SK-N-SH (cell line): ENCODE measurements around the gene MRC1. TPM values are rescaled to one million over a fixed set of nuclear protein-coding genes. Genes with fewer than 3 reads are reported as not detected.

Source experiments
- CTCF ChIA-PET: fragments of 300-600, 350-600 bp; formaldehyde crosslinking; extraction: SDS; loops from one replicate; lab custom pipeline; 2021; lab: Yijun Ruan, JAX
- POLR2A ChIA-PET: fragments of 350-600 bp; sonication (Branson Sonifier 250); formaldehyde crosslinking; extraction: SDS; loops from one replicate; lab custom pipeline; 2020; ENCODE audit warnings: antibody characterized with exemption, inconsistent platforms; lab: Yijun Ruan, JAX
- DNase-seq: peaks from one replicate; pipeline ENCODE4 v3.0.0; 2012
- H2AFZ ChIP-seq: fragments of 200-600 bp; sonication (generic); 2 replicates; pipeline ENCODE4 v1.8.1; 2016; ENCODE audit warnings: antibody characterized with exemption, mild to moderate bottlenecking, low read depth
- H3F3A ChIP-seq: fragments of 200-600 bp; sonication (generic); replicated peaks from 2 replicates; pipeline ENCODE3; 2016; ENCODE audit warnings: antibody characterized with exemption, mild to moderate bottlenecking; ENCODE audit not compliant: insufficient read depth
- H3K27ac ChIP-seq, 2 experiments: fragments of 200-500 bp in 1 of 2; fragments of 200-600 bp in 1 of 2; sonication (Bioruptor generic) in 1 of 2; sonication (generic), shearing (Covaris generic) in 1 of 2; 2 replicates each; pipeline versions ENCODE4 v1.5.1 to v1.6.1; 2014 to 2016; ENCODE audit warnings: low read depth in 2 of 2, inconsistent platforms in 1 of 2, low read length in 1 of 2, mild to moderate bottlenecking in 1 of 2, mixed read lengths in 1 of 2
- H3K27me3 ChIP-seq: fragments of 200-600 bp; sonication (generic), shearing (Covaris generic); 2 replicates; pipeline ENCODE4 v1.6.1; 2016; ENCODE audit warnings: mixed run types; ENCODE audit not compliant: insufficient read depth
- H3K36me3 ChIP-seq, 2 experiments: fragments of 200-500 bp in 1 of 2; fragments of 200-600 bp in 1 of 2; sonication (Bioruptor generic) in 1 of 2; sonication (generic) in 1 of 2; replicated peaks in 1 of 2; 2 replicates each; pipeline versions ENCODE3 to v1.5.1; 2014 to 2016; ENCODE audit warnings: low read length in 1 of 2, mild to moderate bottlenecking in 1 of 2; ENCODE audit not compliant: insufficient read depth in 2 of 2, control insufficient read depth in 1 of 2
- H3K4me1 ChIP-seq, 2 experiments: fragments of 200-500 bp in 1 of 2; fragments of 200-600 bp in 1 of 2; sonication (Bioruptor generic) in 1 of 2; sonication (generic), shearing (Covaris generic) in 1 of 2; 2 replicates each; pipeline versions ENCODE4 v1.5.1 to v1.6.1; 2014 to 2016; ENCODE audit warnings: low read depth in 1 of 2, low read length in 1 of 2, mixed run types in 1 of 2; ENCODE audit not compliant: insufficient read depth in 2 of 2, control insufficient read depth in 1 of 2
- H3K4me2 ChIP-seq: fragments of 200-600 bp; sonication (generic), shearing (Covaris generic); 2 replicates; pipeline ENCODE4 v1.6.1; 2017; ENCODE audit warnings: mixed run types
- H3K4me3 ChIP-seq, 2 experiments: fragments of 200-500 bp in 1 of 2; fragments of 200-600 bp in 1 of 2; sonication (Bioruptor generic) in 1 of 2; sonication (generic), shearing (Covaris generic) in 1 of 2; 2 replicates each; pipeline versions ENCODE4 v1.5.1 to v1.8.1; 2014 to 2016; ENCODE audit warnings: low read depth in 2 of 2, inconsistent platforms in 1 of 2, low read length in 1 of 2, mild to moderate bottlenecking in 1 of 2, mixed read lengths in 1 of 2, moderate library complexity in 1 of 2
- H3K79me2 ChIP-seq: fragments of 200-600 bp; sonication (generic); 2 replicates; pipeline ENCODE4 v1.8.1; 2017; ENCODE audit warnings: mild to moderate bottlenecking; ENCODE audit not compliant: insufficient read depth
- H3K9ac ChIP-seq: fragments of 200-600 bp; sonication (generic); 2 replicates; pipeline ENCODE4 v1.6.1; 2017; ENCODE audit warnings: mixed run types
- H3K9me2 ChIP-seq: fragments of 200-600 bp; sonication (generic); 2 replicates; pipeline ENCODE4 v1.6.1; 2017; ENCODE audit warnings: mixed run types
- H3K9me3 ChIP-seq: fragments of 200-600 bp; sonication (generic); 2 replicates; pipeline ENCODE4 v1.6.1; 2017; ENCODE audit warnings: mixed run types, mild to moderate bottlenecking, moderate library complexity
- H4K20me1 ChIP-seq: fragments of 200-600 bp; sonication (generic); 2 replicates; pipeline ENCODE4 v1.6.1; 2017; ENCODE audit warnings: mild to moderate bottlenecking, mixed run types; ENCODE audit not compliant: insufficient read depth
- CHD2 ChIP-seq: fragments of 150-350 bp; IDR thresholded peaks from 2 replicates; pipeline ENCODE4 v1.6.1; 2018; ENCODE audit warnings: low read length; ENCODE audit not compliant: partially characterized antibody
- EP300 ChIP-seq, 2 experiments: IDR thresholded peaks; 2 replicates each; pipeline versions ENCODE4 v1.4.0 to v1.6.1; 2012; ENCODE audit warnings: borderline replicate concordance in 1 of 2, low read depth in 1 of 2, low read length in 1 of 2
- EZH2phosphoT487 ChIP-seq: fragments of 200-600 bp; sonication (generic); IDR thresholded peaks from 2 replicates; pipeline ENCODE4 v1.6.1; 2017; ENCODE audit warnings: low read depth, mixed run types, mild to moderate bottlenecking, antibody characterized with exemption, moderate library complexity, borderline replicate concordance
- GABPA ChIP-seq: IDR thresholded peaks from 2 replicates; pipeline ENCODE4 v1.4.0; 2012; ENCODE audit warnings: low read depth, mild to moderate bottlenecking
- GATA2 ChIP-seq: sonication (generic); formaldehyde crosslinking; IDR thresholded peaks from 2 replicates; pipeline ENCODE4 v1.5.0; 2020; ENCODE audit warnings: mild to moderate bottlenecking, missing genetic modification reagents
- NRF1 ChIP-seq: IDR thresholded peaks from 2 replicates; pipeline ENCODE4 v1.6.1; 2012; ENCODE audit warnings: low read depth, mild to moderate bottlenecking, low read length
- RAD21 ChIP-seq: IDR thresholded peaks from 2 replicates; pipeline ENCODE4 v1.6.1; 2012; ENCODE audit warnings: mild to moderate bottlenecking, low read length
- RCOR1 ChIP-seq: fragments of 150-350 bp; IDR thresholded peaks from 2 replicates; pipeline ENCODE4 v1.6.1; 2017; ENCODE audit warnings: antibody characterized with exemption, low read length
- REST ChIP-seq: IDR thresholded peaks from 2 replicates; pipeline ENCODE4 v1.6.1; 2012; ENCODE audit warnings: mild to moderate bottlenecking, low read depth, low read length, moderate library complexity
- RFX5 ChIP-seq: IDR thresholded peaks from 2 replicates; pipeline ENCODE4 v1.6.1; 2012; ENCODE audit warnings: mild to moderate bottlenecking, improper control_type of control experiment, low read length
- SIN3A ChIP-seq: IDR thresholded peaks from 2 replicates; pipeline ENCODE4 v1.6.1; 2012; ENCODE audit warnings: low read depth, mild to moderate bottlenecking, low read length, moderate library complexity, borderline replicate concordance
- SMC3 ChIP-seq: IDR thresholded peaks from 2 replicates; pipeline ENCODE4 v1.6.1; 2012; ENCODE audit warnings: low read depth, low read length, improper control_type of control experiment
- USF2 ChIP-seq: fragments of 150-350 bp; IDR thresholded peaks from 2 replicates; pipeline ENCODE4 v1.6.1; 2017; ENCODE audit warnings: antibody characterized with exemption, low read length, low read depth, borderline replicate concordance
- WGBS: methylation state at CpG from one replicate; pipeline ENCODE4 v1.1.6; 2017; ENCODE audit warnings: low lambda C conversion rate; 5-methylcytosine and 5-hydroxymethylcytosine counted together
- polyA plus RNA-seq, 3 experiments: library from polyadenylated mRNA; depleted of rRNA; stranded (reverse); fragments of >200 nt; gene quantifications; 2 replicates each; pipeline ENCODE4 v1.2.3, GENCODE V29; 2012
- TF ChIP-seq, protein P1 (sequence below): fragments of 200-600 bp; sonication (generic); IDR thresholded peaks from 2 replicates; pipeline ENCODE4 v1.6.1; 2017; ENCODE audit warnings: antibody characterized with exemption, mild to moderate bottlenecking, moderate library complexity

The MRC1 gene
- polyA plus RNA-seq, 1 of the 3 experiments (the other 2 are of a cell fraction) = not detected

GRCh38 chr10:17871036-17871435 lies 61.9 kb downstream of the MRC1 start (continued):
- no peak for TF ChIP-seq USF2
- TF ChIP-seq RCOR1 = no peak
- TF ChIP-seq, all 33 proteins: peak for 0

DNA sequence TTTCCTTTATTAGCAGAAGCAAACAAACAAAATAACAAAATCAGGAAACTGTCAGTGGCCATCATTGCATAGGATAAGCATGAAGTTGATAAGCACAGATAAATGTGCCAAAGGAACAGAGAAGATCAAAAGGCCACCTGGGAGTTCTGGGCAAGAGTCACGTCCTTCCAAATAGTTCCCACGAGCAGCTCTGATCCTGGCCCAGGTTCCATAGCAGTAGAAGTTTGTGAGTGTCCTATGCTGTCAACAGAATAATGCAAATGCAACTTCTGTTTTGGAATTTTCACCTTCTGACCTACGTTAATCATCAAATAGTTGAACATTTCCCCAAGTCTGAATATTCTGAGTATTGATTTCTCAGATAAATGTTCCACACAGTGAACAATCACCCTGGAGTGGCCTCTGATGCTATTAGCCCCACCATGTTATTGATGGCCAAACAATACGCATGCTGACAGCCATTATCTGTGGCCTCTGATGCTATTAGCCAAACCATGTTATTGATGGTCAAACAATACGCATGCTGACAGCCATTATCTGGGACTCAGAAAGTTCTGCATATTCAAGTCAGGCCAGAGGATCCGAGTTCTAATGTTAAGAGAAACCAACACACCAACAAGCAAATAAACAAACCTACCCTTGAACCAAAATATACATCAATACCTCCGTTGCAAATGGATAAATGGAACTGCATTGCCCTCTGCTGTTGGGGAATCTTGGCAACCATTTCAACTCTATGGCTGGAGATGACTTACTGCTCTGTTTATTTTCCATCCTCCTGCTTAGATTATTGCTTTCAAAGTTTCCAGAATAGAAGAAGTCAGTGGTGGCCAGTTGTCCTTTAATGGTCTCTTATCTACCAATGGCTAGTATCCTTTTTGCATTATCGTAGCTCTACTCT lies 63.3 kb downstream of the MRC1 start:
- DNase-seq = no peak
- Histone ChIP-seq H3K4me1 (no peaks in the 10 kb centered on the region), H2AFZ (no peak overlapping the region), H3K9ac (no peak overlapping the region)
- CTCF ChIA-PET = interaction anchor here (1.9 to 2.5 kb wide), 2 partner anchors 344 to 366 kb away, joined by 5 to 8 read pairs; no protein-coding TSS in a partner anchor
- POLR2A ChIA-PET = no interaction called here
- TF ChIP-seq RCOR1 (no peak), SMC3 (peak; percentile 44), RAD21 (peak; percentile 65)
- TF ChIP-seq, protein P1, sequence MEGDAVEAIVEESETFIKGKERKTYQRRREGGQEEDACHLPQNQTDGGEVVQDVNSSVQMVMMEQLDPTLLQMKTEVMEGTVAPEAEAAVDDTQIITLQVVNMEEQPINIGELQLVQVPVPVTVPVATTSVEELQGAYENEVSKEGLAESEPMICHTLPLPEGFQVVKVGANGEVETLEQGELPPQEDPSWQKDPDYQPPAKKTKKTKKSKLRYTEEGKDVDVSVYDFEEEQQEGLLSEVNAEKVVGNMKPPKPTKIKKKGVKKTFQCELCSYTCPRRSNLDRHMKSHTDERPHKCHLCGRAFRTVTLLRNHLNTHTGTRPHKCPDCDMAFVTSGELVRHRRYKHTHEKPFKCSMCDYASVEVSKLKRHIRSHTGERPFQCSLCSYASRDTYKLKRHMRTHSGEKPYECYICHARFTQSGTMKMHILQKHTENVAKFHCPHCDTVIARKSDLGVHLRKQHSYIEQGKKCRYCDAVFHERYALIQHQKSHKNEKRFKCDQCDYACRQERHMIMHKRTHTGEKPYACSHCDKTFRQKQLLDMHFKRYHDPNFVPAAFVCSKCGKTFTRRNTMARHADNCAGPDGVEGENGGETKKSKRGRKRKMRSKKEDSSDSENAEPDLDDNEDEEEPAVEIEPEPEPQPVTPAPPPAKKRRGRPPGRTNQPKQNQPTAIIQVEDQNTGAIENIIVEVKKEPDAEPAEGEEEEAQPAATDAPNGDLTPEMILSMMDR = peak; percentile 56
- TF ChIP-seq, all 33 proteins: peak for 3
- no peaks in the 10 kb centered on the region for H4K20me1 ChIP-seq
- WGBS = 63% methylated on average over 8 of the region's 8 CpGs
- no peak overlapping the region for H3K4me3 ChIP-seq
- H3K9me2 ChIP-seq = no peaks in the 10 kb centered on the region
- no peak overlapping the region for H3K4me2 ChIP-seq
- no peaks in the 10 kb centered on the region for H3K36me3 ChIP-seq
- no peaks in the 10 kb centered on the region for H3K9me3 ChIP-seq
- no peak overlapping the region for H3K27ac ChIP-seq
- H3F3A ChIP-seq = no peaks in the 10 kb centered on the region
- H3K27me3 ChIP-seq = no peaks in the 10 kb centered on the region
- no peaks in the 10 kb centered on the region for H3K79me2 ChIP-seq

DNA sequence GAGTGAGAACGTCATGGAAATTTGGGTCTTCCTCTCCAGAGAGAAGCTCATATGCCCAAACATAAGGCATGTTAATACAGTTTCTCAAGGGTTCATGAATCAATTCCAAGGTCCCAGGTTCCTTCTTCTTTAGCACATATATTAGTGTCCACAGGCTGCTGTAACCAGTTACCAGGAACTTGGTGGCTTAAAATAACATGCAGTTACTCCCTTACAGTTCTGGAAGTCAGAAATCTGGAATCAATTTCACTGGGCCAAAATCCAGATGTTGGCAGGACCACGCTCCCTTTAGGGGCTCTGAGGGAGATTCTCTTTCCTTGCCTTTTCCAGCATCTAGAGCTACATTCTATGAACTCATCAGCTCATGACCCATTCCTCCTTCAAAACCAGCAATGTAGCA lies 64.8 kb downstream of the MRC1 start:
- CTCF ChIA-PET = interaction anchor here (1.3 to 2.5 kb wide), 2 partner anchors 23 to 343 kb away, joined by 4 to 8 read pairs; no protein-coding TSS in a partner anchor
- no peak overlapping the region for H3K27ac ChIP-seq
- H3K79me2 ChIP-seq = no peaks in the 10 kb centered on the region
- no peaks in the 10 kb centered on the region for H3K27me3 ChIP-seq
- no peaks in the 10 kb centered on the region for H3K9me2 ChIP-seq
- no peaks in the 10 kb centered on the region for H3F3A ChIP-seq
- no peak overlapping the region for H2AFZ ChIP-seq
- H3K4me1 ChIP-seq = no peaks in the 10 kb centered on the region
- 51% methylated on average over 2 of the region's 2 CpGs for WGBS
- no peaks in the 10 kb centered on the region for H3K36me3 ChIP-seq
- no peak for TF ChIP-seq RFX5
- TF ChIP-seq SIN3A = no peak
- TF ChIP-seq GATA2 (CRISPR knock-in tag) = no peak
- TF ChIP-seq CHD2 = no peak
- no peak for TF ChIP-seq GABPA
- no peak for TF ChIP-seq NRF1
- TF ChIP-seq EZH2phosphoT487 = no peak
- TF ChIP-seq USF2 = no peak
- no peak for TF ChIP-seq EP300 (IDR thresholded peaks at IDR 0.05; ENCODE audit: borderline replicate concordance in 1 of 2, low read depth in 1 of 2, low read length in 1 of 2)
- no peak for TF ChIP-seq REST
- no peak for TF ChIP-seq RCOR1
- H4K20me1 ChIP-seq = no peaks in the 10 kb centered on the region
- no peaks in the 10 kb centered on the region for H3K9me3 ChIP-seq
- no peak overlapping the region for H3K9ac ChIP-seq
- H3K4me2 ChIP-seq = no peak overlapping the region
- POLR2A ChIA-PET = no interaction called here
- no peak for DNase-seq
- H3K4me3 ChIP-seq = no peak overlapping the region
